CD14-positive monocyte (primary cell): ENCODE results near the gene SMAD9. TPM values are rescaled to one million over a fixed set of nuclear protein-coding genes. Genes with fewer than 3 reads are reported as not detected.

ENCODE experiments used
- DNase-seq, 3 donors: peaks; one replicate each; pipeline ENCODE4 v3.0.0-alpha.2; 2011 to 2022
- H2AFZ ChIP-seq: 2 replicates; pipeline ENCODE4 v1.6.0; 2012; ENCODE audit warnings: mild to moderate bottlenecking, low read depth, low read length, inconsistent platforms; ENCODE audit not compliant: insufficient read depth, poor library complexity, severe bottlenecking
- H3K27ac ChIP-seq, 2 donors: 1 replicate in 1 of 2; 2 replicates in 1 of 2; pipeline ENCODE4 v1.5.1; 2012 to 2013; ENCODE audit warnings: low read length in 2 of 2, control low read depth in 1 of 2, inconsistent platforms in 1 of 2, low read depth in 1 of 2, mild to moderate bottlenecking in 1 of 2
- H3K27me3 ChIP-seq, 2 donors: one replicate each; pipeline versions ENCODE4 v1.6.0 to v1.6.1; 2011 to 2013; ENCODE audit warnings: low read length in 2 of 2; ENCODE audit not compliant: control insufficient read depth in 2 of 2, insufficient read depth in 2 of 2
- H3K36me3 ChIP-seq, 2 donors: replicated peaks in 1 of 2; 1 replicate in 1 of 2; 2 replicates in 1 of 2; pipeline versions ENCODE4 v1.5.1 to v1.6.1; 2012 to 2013; ENCODE audit warnings: low read length in 2 of 2, control low read depth in 1 of 2, inconsistent platforms in 1 of 2, mild to moderate bottlenecking in 1 of 2; ENCODE audit not compliant: insufficient read depth in 2 of 2, control insufficient read depth in 1 of 2
- H3K4me1 ChIP-seq, 2 donors: 1 replicate in 1 of 2; 2 replicates in 1 of 2; pipeline versions ENCODE4 v1.5.1 to v1.6.1; 2012 to 2013; ENCODE audit warnings: low read length in 2 of 2, control low read depth in 1 of 2, inconsistent platforms in 1 of 2, mild to moderate bottlenecking in 1 of 2, moderate library complexity in 1 of 2; ENCODE audit not compliant: insufficient read depth in 2 of 2, control insufficient read depth in 1 of 2
- H3K4me2 ChIP-seq: replicated peaks from 2 replicates; pipeline ENCODE3; 2012; ENCODE audit warnings: low read length, moderate library complexity, mild to moderate bottlenecking; ENCODE audit not compliant: poor library complexity, severe bottlenecking; ENCODE audit errors: extremely low read depth
- H3K4me3 ChIP-seq, 3 experiments: fragments of 200-600 bp in 1 of 3; sonication (generic) in 1 of 3; replicated peaks in 1 of 3; 1 replicate in 2 of 3; 2 replicates in 1 of 3; pipeline ENCODE4 v1.5.1; 2011 to 2013; ENCODE audit warnings: low read length in 3 of 3, mild to moderate bottlenecking in 3 of 3, control low read depth in 2 of 3, low read depth in 2 of 3, inconsistent platforms in 1 of 3, moderate library complexity in 1 of 3
- H3K79me2 ChIP-seq: 2 replicates; pipeline ENCODE4 v1.6.0; 2012; ENCODE audit warnings: mild to moderate bottlenecking, control low read depth, inconsistent platforms, low read length, moderate library complexity; ENCODE audit not compliant: insufficient read depth
- H3K9ac ChIP-seq: 2 replicates; pipeline ENCODE4 v1.6.0; 2017; ENCODE audit warnings: low read length, mild to moderate bottlenecking; ENCODE audit not compliant: insufficient read depth, poor library complexity, severe bottlenecking
- H3K9me3 ChIP-seq, 2 donors: replicated peaks in 1 of 2; 1 replicate in 1 of 2; 2 replicates in 1 of 2; pipeline versions ENCODE4 v1.5.1 to v1.6.1; 2012 to 2013; ENCODE audit warnings: low read length in 2 of 2, control low read depth in 1 of 2; ENCODE audit not compliant: control insufficient read depth in 1 of 2, insufficient read depth in 1 of 2
- H4K20me1 ChIP-seq: 2 replicates; pipeline ENCODE4 v1.6.0; 2012; ENCODE audit warnings: mild to moderate bottlenecking, low read length, control low read depth, moderate library complexity; ENCODE audit not compliant: insufficient read depth
- H3K27ac Mint-ChIP-seq, 7 donors: one replicate each; pipeline ENCODE4 v1.8.0; 2020; ENCODE audit warnings: mild to moderate bottlenecking in 7 of 7, mixed read lengths in 7 of 7, moderate library complexity in 6 of 7, inconsistent platforms in 2 of 7
- H3K27me3 Mint-ChIP-seq, 3 donors: one replicate each; pipeline ENCODE4 v1.8.0; 2021 to 2022; ENCODE audit warnings: low read depth in 3 of 3, mild to moderate bottlenecking in 3 of 3, mixed read lengths in 3 of 3, moderate library complexity in 3 of 3, inconsistent platforms in 1 of 3
- H3K36me3 Mint-ChIP-seq, 2 donors: one replicate each; pipeline ENCODE4 v1.8.0; 2020; ENCODE audit warnings: mixed read lengths in 2 of 2, inconsistent platforms in 1 of 2, mild to moderate bottlenecking in 1 of 2
- H3K4me1 Mint-ChIP-seq: one replicate; pipeline ENCODE4 v1.8.0; 2020; ENCODE audit warnings: mild to moderate bottlenecking, mixed read lengths
- H3K4me3 Mint-ChIP-seq, 2 donors: one replicate each; pipeline ENCODE4 v1.8.0; 2020; ENCODE audit warnings: mild to moderate bottlenecking in 2 of 2, mixed read lengths in 2 of 2, moderate library complexity in 1 of 2
- H3K9me3 Mint-ChIP-seq, 7 donors: one replicate each; pipeline ENCODE4 v1.8.0; 2020 to 2022; ENCODE audit warnings: mixed read lengths in 7 of 7, mild to moderate bottlenecking in 6 of 7, moderate library complexity in 6 of 7, inconsistent platforms in 2 of 7
- CTCF ChIP-seq: fragments of 200-600 bp; IDR thresholded peaks from one replicate; pipeline ENCODE4 v1.8.0; 2022; ENCODE audit warnings: antibody characterized with exemption, mild to moderate bottlenecking
- WGBS: methylation state at CpG from one replicate; pipeline ENCODE4 v1.1.5; 2013; ENCODE audit warnings: missing lambda C conversion rate; ENCODE audit not compliant: insufficient coverage; 5-methylcytosine and 5-hydroxymethylcytosine counted together
- intact Hi-C, 2 donors: fragments of 100-400 bp; cut with micrococcal nuclease; formaldehyde crosslinking; loops; one replicate each; pipeline versions ENCODE4 v1.15.0 to v1.15.1; 2023
- polyA plus RNA-seq, 3 donors: library from polyadenylated mRNA; depleted of rRNA in 1 of 3; unstranded in 2 of 3; stranded (reverse) in 1 of 3; fragments of 300-500 nt in 2 of 3; fragments of >200 nt in 1 of 3; fragmentation: Illumina TruSeq in 2 of 3; gene quantifications; 1 replicate in 2 of 3; 2 replicates in 1 of 3; pipeline ENCODE4 v1.2.3, GENCODE V29; 2012 to 2021

SMAD9 gene
- polyA plus RNA-seq, 3 donors: not detected

GRCh38 chr13:36879218-36879938 is 40.7 kb downstream of the SMAD9 start:
- H3K4me1 Mint-ChIP-seq: no peaks in the 10 kb centered on the region
- intact Hi-C loops: no loop called here
- WGBS: 96% methylated on average over 28 of the region's 34 CpGs
- Histone ChIP-seq H3K9me3 (no peaks in the 10 kb centered on the region), H4K20me1 (no peaks in the 10 kb centered on the region), H3K36me3 (no peaks in the 10 kb centered on the region), H3K27me3 (no peaks in the 10 kb centered on the region), H3K9ac (no peak overlapping the region), H3K79me2 (no peaks in the 10 kb centered on the region), H3K4me1 (no peaks in the 10 kb centered on the region), H3K4me2 (no peak overlapping the region), H3K4me3 (no peak overlapping the region), H2AFZ (no peak overlapping the region), H3K27ac (no peak overlapping the region)
- H3K9me3 Mint-ChIP-seq: no peaks in the 10 kb centered on the region
- TF ChIP-seq CTCF: no peak
- H3K36me3 Mint-ChIP-seq: no peaks in the 10 kb centered on the region
- H3K27me3 Mint-ChIP-seq: peaks cover 0 to 3% (median 0%) of the 10 kb centered on the region in 3 donors
- DNase-seq: no peak
- H3K4me3 Mint-ChIP-seq: no peak overlapping the region
- H3K27ac Mint-ChIP-seq: no peak overlapping the region

- Histone ChIP-seq H3K4me3 (no peak overlapping the region), H3K27ac (no peak overlapping the region), H3K9me3 (no peaks in the 10 kb centered on the region), H3K27me3 (no peaks in the 10 kb centered on the region), H3K36me3 (no peaks in the 10 kb centered on the region), H3K4me2 (no peak overlapping the region), H2AFZ (no peak overlapping the region), H4K20me1 (no peaks in the 10 kb centered on the region), H3K4me1 (no peaks in the 10 kb centered on the region), H3K79me2 (no peaks in the 10 kb centered on the region), H3K9ac (no peak overlapping the region)
- Mint-ChIP-seq H3K4me3 (no peak overlapping the region), H3K27ac (no peak overlapping the region), H3K27me3 (peaks cover 0 to 3% (median 0%) of the 10 kb centered on the region in 3 donors), H3K4me1 (peaks cover 2% of the 10 kb centered on the region), H3K36me3 (no peaks in the 10 kb centered on the region), H3K9me3 (no peaks in the 10 kb centered on the region)
- intact Hi-C loops: no loop called here
- DNase-seq: no peak
- WGBS: 86% methylated on average over 1 of the region's 4 CpGs
- no peak for TF ChIP-seq CTCF
These were observed 44.1 kb downstream of the SMAD9 start for GRCh38 chr13:36875961-36876360.
